GM19025 (cell line): Measurements from ENCODE around the gene OPN4.

Source experiments
- ATAC-seq: cut with Tn5 transposase; IDR thresholded peaks from one replicate; pipeline ENCODE4 v1.9.1; 2021; ENCODE audit warnings: mild to moderate bottlenecking, low read depth, moderate library complexity; ENCODE audit not compliant: unreplicated experiment

Gene OPN4

GRCh38 chr10:86661161-86662025, 7.0 kb downstream of the OPN4 start:
- no peak for ATAC-seq

GRCh38 chr10:86662186-86663045, 8.1 kb downstream of the OPN4 start:
- no peak for ATAC-seq

GRCh38 chr10:86663046-86663345, 8.6 kb downstream of the OPN4 start:
- no peak for ATAC-seq

GRCh38 chr10:86663576-86664339, 9.4 kb downstream of the OPN4 start:
- ATAC-seq: no peak

- no peak for ATAC-seq
Observed at GRCh38 chr10:86664341-86665217, 10.2 kb downstream of the OPN4 start.

- no peak for ATAC-seq
Observed at GRCh38 chr10:86665218-86665607, 10.9 kb downstream of the OPN4 start.

GRCh38 chr10:86665868-86666267, 11.5 kb downstream of the OPN4 start:
- ATAC-seq: no peak

- no peak for ATAC-seq
Observed at GRCh38 chr10:86666538-86666937, 12.2 kb downstream of the OPN4 start.

GRCh38 chr10:86667421-86668181, 13.3 kb downstream of the OPN4 start:
- ATAC-seq: no peak

- no peak for ATAC-seq
Observed at GRCh38 chr10:86668297-86669165, 14.2 kb downstream of the OPN4 start, which contains the start of gene LDB3. TSS of gene LDB3 (plus strand) at chr10:86668511. CDS start at chr10:86668692, 181 bp downstream.

GRCh38 chr10:86670290-86670811, 16.0 kb downstream of the OPN4 start:
- ATAC-seq: no peak

- no peak for ATAC-seq
Observed at GRCh38 chr10:86670876-86671275, 16.5 kb downstream of the OPN4 start.

GRCh38 chr10:86671419-86671818, 17.1 kb downstream of the OPN4 start:
- no peak for ATAC-seq

- ATAC-seq: no peak
Observed at GRCh38 chr10:86671985-86672710, 17.8 kb downstream of the OPN4 start.

- no peak for ATAC-seq
Observed at GRCh38 chr10:86673216-86673826, 19.0 kb downstream of the OPN4 start.

- ATAC-seq: no peak
Observed at GRCh38 chr10:86673827-86674581, 19.7 kb downstream of the OPN4 start.
